ENCODE measurements around the gene ABLIM3.

GRCh38 chr5:149210225-149210624 is 68.9 kb downstream of the ABLIM3 start:
- no peak for TF ChIP-seq ARNT (IDR thresholded peaks at IDR 0.05)
- no peak for TF ChIP-seq ZNF384 (IDR thresholded peaks at IDR 0.05)
- no peak for TF ChIP-seq FOXA1 (IDR thresholded peaks at IDR 0.05)
- TF ChIP-seq HDGF (IDR thresholded peaks at IDR 0.05; ENCODE audit: borderline replicate concordance): no peak
- no peak for TF ChIP-seq TARDBP (IDR thresholded peaks at IDR 0.05)
- no peak for TF ChIP-seq NFRKB (IDR thresholded peaks at IDR 0.05)
- no peak for TF ChIP-seq BHLHE40 (IDR thresholded peaks at IDR 0.05; ENCODE audit: borderline replicate concordance)
- TF ChIP-seq FOXM1 (IDR thresholded peaks at IDR 0.05; ENCODE audit: borderline replicate concordance): no peak
- no peak for TF ChIP-seq PKNOX1 (IDR thresholded peaks at IDR 0.05)
- no peak for TF ChIP-seq SUZ12 (IDR thresholded peaks at IDR 0.05)
- TF ChIP-seq L3MBTL2 (conservative IDR thresholded peaks at IDR 0.05): no peak
- TF ChIP-seq ELF4 (IDR thresholded peaks at IDR 0.05): no peak
- TF ChIP-seq CTBP1 (IDR thresholded peaks at IDR 0.05; ENCODE audit: borderline replicate concordance): no peak
- TF ChIP-seq SP1 (IDR thresholded peaks at IDR 0.05): no peak
